NT2/D1 (cell line): ENCODE measurements around the gene HINT3.
"Not testable (repeated sequence)": the region's sequence is repeated elsewhere in the genome, so short reads cannot be mapped to it uniquely, and the experiment has no call there.

Source experiments
- DNase-seq: peaks from one replicate; pipeline ENCODE4 v3.0.0-alpha.2; 2011; ENCODE audit warnings: low read depth, low spot score
- H3K27me3 ChIP-seq: 2 replicates; pipeline ENCODE4 v1.6.0; 2011; ENCODE audit warnings: mild to moderate bottlenecking; ENCODE audit not compliant: insufficient read length, insufficient read depth
- H3K36me3 ChIP-seq: 2 replicates; pipeline ENCODE4 v1.6.1; 2011; ENCODE audit warnings: mild to moderate bottlenecking, low read length, mixed read lengths; ENCODE audit not compliant: insufficient read depth, insufficient read length
- H3K4me1 ChIP-seq: 2 replicates; pipeline ENCODE4 v1.5.1; 2011; ENCODE audit not compliant: insufficient read depth, insufficient read length
- H3K4me3 ChIP-seq: 2 replicates; pipeline ENCODE4 v1.5.1; 2011; ENCODE audit warnings: low read depth; ENCODE audit not compliant: insufficient read length
- H3K9ac ChIP-seq: 2 replicates; pipeline ENCODE4 v1.6.0; 2011; ENCODE audit warnings: low read depth; ENCODE audit not compliant: insufficient read length
- H3K9me3 ChIP-seq: 2 replicates; pipeline ENCODE4 v1.5.1; 2011; ENCODE audit warnings: mild to moderate bottlenecking, low read length; ENCODE audit not compliant: insufficient read depth
- SUZ12 ChIP-seq: IDR thresholded peaks from 2 replicates; pipeline ENCODE4 v1.6.1; 2011; ENCODE audit not compliant: insufficient read length, insufficient read depth; ENCODE audit errors: extremely low read depth
- YY1 ChIP-seq: IDR thresholded peaks from 2 replicates; pipeline ENCODE4 v1.6.1; 2011; ENCODE audit not compliant: insufficient read length, insufficient read depth
- ZNF274 ChIP-seq: IDR thresholded peaks from 2 replicates; pipeline ENCODE4 v1.6.1; 2011; ENCODE audit warnings: mild to moderate bottlenecking, low read depth, low read length

Gene HINT3

DNA sequence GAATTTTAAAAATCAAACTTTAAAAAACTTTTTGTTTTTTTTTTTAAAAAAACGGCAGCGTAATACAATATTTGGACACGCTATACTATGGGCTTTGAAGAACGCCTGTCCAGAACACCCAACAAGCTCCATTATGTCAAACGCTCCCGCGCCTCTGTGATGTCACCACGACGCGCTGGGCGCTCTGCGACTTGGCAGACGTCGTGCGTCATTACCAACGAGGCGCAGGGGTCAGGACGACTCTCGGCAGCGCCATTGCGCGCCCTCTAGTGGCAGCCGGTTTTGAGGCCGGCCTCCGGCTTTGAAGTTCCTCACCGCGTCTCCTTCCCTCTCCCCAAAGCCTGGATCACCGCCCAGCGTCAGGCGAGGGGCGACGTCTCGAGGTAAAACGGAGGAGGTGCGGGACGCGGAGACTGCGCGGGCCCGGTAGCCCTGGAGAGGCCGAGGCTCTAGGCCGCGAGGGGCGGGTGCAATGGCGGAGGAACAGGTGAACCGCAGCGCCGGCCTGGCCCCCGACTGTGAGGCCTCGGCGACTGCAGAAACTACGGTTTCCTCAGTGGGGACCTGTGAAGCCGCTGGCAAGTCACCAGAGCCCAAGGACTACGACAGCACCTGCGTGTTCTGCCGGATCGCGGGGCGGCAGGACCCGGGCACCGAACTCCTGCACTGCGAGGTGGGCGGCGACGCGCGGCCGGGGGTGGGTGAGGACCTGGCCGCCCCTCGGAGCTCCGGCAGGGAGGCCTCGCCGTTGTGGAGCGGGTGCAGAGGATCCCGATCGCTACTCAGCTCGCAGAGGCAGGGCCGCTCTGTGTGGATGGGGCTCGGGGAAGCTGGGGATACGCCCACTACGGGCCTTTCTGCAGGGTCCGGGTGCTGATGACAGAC, at the start of gene HINT3:
Gene HINT3 (plus strand): TSS at position 265 of the 885 bp plus-strand sequence. CDS start 208 bp downstream, at position 473.
- H3K9ac ChIP-seq, result peak within 1 kb of the TSS; percentile 61
- TF ChIP-seq YY1 (no peak), SUZ12 (no peak), ZNF274 (no peak)
- H3K27me3 ChIP-seq, result no peaks in the 10 kb centered on the region
- peak; percentile 95 for DNase-seq
- no peaks in the 10 kb centered on the region for H3K36me3 ChIP-seq
- H3K9me3 ChIP-seq, result peaks cover 10% of the 10 kb centered on the region
- peak within 1 kb of the TSS; percentile 73 for H3K4me3 ChIP-seq
- H3K4me1 ChIP-seq, result no peaks in the 10 kb centered on the region

DNA sequence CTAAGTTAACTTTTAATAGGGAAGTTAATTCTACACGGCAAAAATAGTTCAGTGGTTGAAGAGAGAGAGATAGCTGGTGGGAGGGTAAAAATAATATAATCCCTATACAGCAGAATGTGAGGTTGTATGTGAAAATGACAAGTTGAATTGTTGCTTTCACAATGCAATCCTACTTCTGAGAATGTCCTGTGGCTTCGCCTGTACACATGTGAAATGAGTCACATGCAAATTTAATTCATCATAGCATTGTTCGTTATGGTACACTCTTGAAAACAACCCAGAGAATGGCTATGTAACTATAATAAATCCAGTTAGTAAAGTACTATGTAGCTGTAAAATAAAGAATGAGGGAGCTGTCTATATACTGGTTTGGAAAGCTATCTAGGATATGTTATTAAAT, 46.0 kb upstream of the HINT3 start:
- no peaks in the 10 kb centered on the region for H3K27me3 ChIP-seq
- no peak overlapping the region for H3K9ac ChIP-seq
- H3K36me3 ChIP-seq, result peaks cover 4% of the 10 kb centered on the region
- no peaks in the 10 kb centered on the region for H3K9me3 ChIP-seq
- TF ChIP-seq ZNF274 (no peak), SUZ12 (no peak), YY1 (no peak)
- DNase-seq, result no peak
- H3K4me1 ChIP-seq, result no peaks in the 10 kb centered on the region
- no peak overlapping the region for H3K4me3 ChIP-seq

- H3K9me3 ChIP-seq, H3K27me3 ChIP-seq, H3K4me1 ChIP-seq, H3K4me3 ChIP-seq, DNase-seq, H3K9ac ChIP-seq, H3K36me3 ChIP-seq: not testable (repeated sequence)
Measured at GRCh38 chr6:125911051-125911451, 45.5 kb upstream of the HINT3 start.

DNA sequence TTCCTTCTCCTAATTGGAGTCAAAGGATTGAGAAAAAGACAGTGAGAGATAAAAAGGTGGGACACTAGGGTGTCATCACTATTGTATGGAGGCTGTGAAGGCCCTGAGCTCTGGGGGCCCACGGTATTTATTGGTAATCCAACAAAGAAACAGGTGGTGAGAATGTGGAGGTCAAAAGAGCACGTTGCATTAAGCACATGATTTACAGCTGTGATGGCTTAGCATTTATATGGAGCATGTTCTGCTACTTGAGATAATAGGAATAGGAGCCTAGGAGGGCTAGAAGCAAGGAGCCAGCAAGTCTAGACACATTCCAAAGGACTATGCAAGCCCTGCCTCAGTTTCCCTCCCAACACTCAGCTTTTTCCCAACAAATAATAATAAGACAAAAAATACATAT, 44.1 kb upstream of the HINT3 start:
- H3K27me3 ChIP-seq, H3K9ac ChIP-seq, H3K9me3 ChIP-seq, DNase-seq, H3K36me3 ChIP-seq, H3K4me3 ChIP-seq, H3K4me1 ChIP-seq: not testable (repeated sequence)

GRCh38 chr6:125913145-125913544, 43.4 kb upstream of the HINT3 start:
- TF ChIP-seq YY1, result no peak

GRCh38 chr6:125913864-125914351, 42.7 kb upstream of the HINT3 start:
- H3K9me3 ChIP-seq, result no peaks in the 10 kb centered on the region
- H3K9ac ChIP-seq, result no peak overlapping the region
- H3K4me1 ChIP-seq, result no peaks in the 10 kb centered on the region
- H3K4me3 ChIP-seq, result no peak overlapping the region
- DNase-seq, result no peak
- no peaks in the 10 kb centered on the region for H3K27me3 ChIP-seq
- peaks cover 4% of the 10 kb centered on the region for H3K36me3 ChIP-seq
- no peak for TF ChIP-seq SUZ12
- TF ChIP-seq ZNF274, result no peak
- no peak for TF ChIP-seq YY1

More at GRCh38 chr6:125913145-125913544, 43.4 kb upstream of the HINT3 start:
- Histone ChIP-seq H3K9me3 (no peaks in the 10 kb centered on the region), H3K4me1 (no peaks in the 10 kb centered on the region), H3K4me3 (no peak overlapping the region), H3K9ac (no peak overlapping the region), H3K36me3 (peaks cover 4% of the 10 kb centered on the region), H3K27me3 (no peaks in the 10 kb centered on the region)
- no peak for DNase-seq

- Histone ChIP-seq H3K9ac (no peak overlapping the region), H3K4me1 (no peaks in the 10 kb centered on the region), H3K27me3 (no peaks in the 10 kb centered on the region), H3K36me3 (peaks cover 6% of the 10 kb centered on the region), H3K4me3 (no peak overlapping the region), H3K9me3 (no peaks in the 10 kb centered on the region)
- TF ChIP-seq ZNF274, result no peak
- TF ChIP-seq YY1, result no peak
- TF ChIP-seq SUZ12, result no peak
- DNase-seq, result no peak
Measured at GRCh38 chr6:125918230-125918629, 38.3 kb upstream of the HINT3 start.
